ENCODE measurements around the gene USP32.

Gene USP32

GRCh38 chr17:60292697-60293096, 99.2 kb downstream of the USP32 start:
- DNase-seq (ENCODE audit: low read depth) = no peak
- no peak for TF ChIP-seq CTCF (IDR thresholded peaks at IDR 0.05; ENCODE audit: control insufficient read depth, insufficient read depth, low read depth, low read length, missing control alignments)
- no peak overlapping the region for H3K4me3 ChIP-seq (ENCODE audit: control insufficient read depth, low read depth, low read length)

GRCh38 chr17:60284709-60285108, 107.2 kb downstream of the USP32 start:
- TF ChIP-seq CTCF (IDR thresholded peaks at IDR 0.05; ENCODE audit: control insufficient read depth, insufficient read depth, low read depth, low read length, missing control alignments) = no peak
- H3K4me3 ChIP-seq (ENCODE audit: control insufficient read depth, low read depth, low read length) = no peak overlapping the region
- DNase-seq (ENCODE audit: low read depth) = no peak

DNA sequence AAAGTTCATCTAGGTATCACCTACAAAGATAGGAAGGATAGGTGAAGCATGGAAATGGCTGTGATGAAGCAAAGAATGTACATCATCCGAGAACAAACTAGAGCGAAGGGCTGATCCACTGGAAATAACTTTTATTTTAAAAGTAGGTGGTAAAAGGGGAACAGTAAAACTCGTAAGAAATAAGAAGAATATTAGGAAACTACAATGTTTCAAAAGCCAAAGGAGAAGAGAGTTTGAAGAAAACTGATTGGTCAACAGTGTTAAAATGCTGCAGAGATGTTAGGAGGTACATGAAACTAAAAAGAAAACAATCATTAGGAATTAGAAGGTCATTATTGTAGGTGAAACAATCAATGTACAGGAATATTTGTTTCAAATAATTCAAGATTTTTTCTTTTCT, 108.1 kb downstream of the USP32 start:
- TF ChIP-seq CTCF (IDR thresholded peaks at IDR 0.05; ENCODE audit: control insufficient read depth, insufficient read depth, low read depth, low read length, missing control alignments) = no peak
- no peak overlapping the region for H3K4me3 ChIP-seq (ENCODE audit: control insufficient read depth, low read depth, low read length)
- no peak for DNase-seq (ENCODE audit: low read depth)

DNA sequence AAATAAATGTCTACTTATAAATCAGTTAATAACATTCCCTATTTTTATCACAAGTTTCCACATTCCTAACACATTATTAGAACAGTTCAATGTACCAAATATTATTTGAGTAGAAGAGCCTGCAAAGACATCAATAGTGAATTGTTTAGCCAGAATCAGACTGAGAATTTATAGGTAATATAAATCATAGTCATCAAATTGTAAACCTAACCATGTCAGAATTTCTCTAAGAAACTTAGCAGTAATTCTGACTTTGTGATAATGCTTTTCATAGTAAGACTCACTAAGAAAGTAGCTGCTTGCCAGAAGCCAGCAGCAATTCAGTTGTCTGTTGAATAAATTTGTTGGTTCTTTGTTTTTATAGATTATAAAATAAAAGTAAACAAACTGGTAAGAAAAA, 111.3 kb downstream of the USP32 start:
- H3K4me3 ChIP-seq (ENCODE audit: control insufficient read depth, low read depth, low read length) = no peak overlapping the region
- no peak for TF ChIP-seq CTCF (IDR thresholded peaks at IDR 0.05; ENCODE audit: control insufficient read depth, insufficient read depth, low read depth, low read length, missing control alignments)
- DNase-seq (ENCODE audit: low read depth) = no peak

GRCh38 chr17:60278237-60278636, 113.7 kb downstream of the USP32 start:
- DNase-seq (ENCODE audit: low read depth) = no peak
- TF ChIP-seq CTCF (IDR thresholded peaks at IDR 0.05; ENCODE audit: control insufficient read depth, insufficient read depth, low read depth, low read length, missing control alignments) = no peak
- H3K4me3 ChIP-seq (ENCODE audit: control insufficient read depth, low read depth, low read length) = no peak overlapping the region

DNA sequence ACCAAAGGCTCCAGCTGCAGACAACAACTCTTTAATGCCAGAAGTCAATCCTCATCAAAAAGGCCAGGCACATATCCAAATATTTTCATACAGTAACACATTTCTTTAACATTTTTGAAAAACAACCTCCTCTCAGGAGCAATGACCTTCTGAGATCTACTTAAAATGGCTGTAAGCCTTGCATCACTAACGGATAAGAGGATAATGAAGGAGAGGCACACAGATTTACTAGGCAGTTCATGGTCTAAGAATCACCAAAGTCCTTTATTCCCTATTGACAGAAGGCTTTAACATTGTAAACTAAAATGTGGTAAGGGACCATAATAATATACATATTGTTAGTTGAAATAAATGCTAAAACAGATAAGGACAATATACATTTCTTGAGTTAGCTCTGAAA, 114.7 kb downstream of the USP32 start:
- TF ChIP-seq CTCF (IDR thresholded peaks at IDR 0.05; ENCODE audit: control insufficient read depth, insufficient read depth, low read depth, low read length, missing control alignments) = no peak
- DNase-seq (ENCODE audit: low read depth) = no peak
- no peak overlapping the region for H3K4me3 ChIP-seq (ENCODE audit: control insufficient read depth, low read depth, low read length)

DNA sequence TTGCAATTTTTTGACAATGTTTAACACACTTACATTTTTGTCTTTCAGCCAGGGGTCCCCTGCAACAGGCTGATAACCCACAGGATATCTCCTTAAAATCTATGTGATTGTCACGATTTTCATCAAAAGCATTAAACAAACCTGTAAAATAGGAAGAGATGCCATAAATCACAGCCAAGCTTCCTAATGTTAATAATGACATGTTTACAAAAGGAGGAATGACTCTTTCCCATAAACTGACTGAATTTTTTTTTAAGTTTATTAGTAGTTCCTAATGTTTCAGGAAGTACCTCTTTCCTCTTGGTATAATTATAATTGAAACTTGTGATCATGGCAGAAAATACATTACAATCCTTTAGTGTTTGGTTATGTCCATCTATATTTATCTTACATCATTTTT, 122.5 kb downstream of the USP32 start:
- no peak for TF ChIP-seq CTCF (IDR thresholded peaks at IDR 0.05; ENCODE audit: control insufficient read depth, insufficient read depth, low read depth, low read length, missing control alignments)

More for the DNA sequence above, 122.5 kb downstream of the USP32 start:
- H3K4me3 ChIP-seq (ENCODE audit: control insufficient read depth, low read depth, low read length) = no peak overlapping the region
- DNase-seq (ENCODE audit: low read depth) = no peak

All from AG09309 (cell line).